ENCODE data around the gene SF3A1.
"Not testable (repeated sequence)": the region's sequence is repeated elsewhere in the genome, so short reads cannot be mapped to it uniquely, and the experiment has no call there.

Gene SF3A1

GRCh38 chr22:30356449-30357235 lies at the start of gene SF3A1, which contains the start of gene CCDC157:
Gene SF3A1 (minus strand): TSS chr22:30356894. CDS start chr22:30356792, 102 bp downstream.
Gene CCDC157 (plus strand): TSS chr22:30357007. CDS start chr22:30366001, 8,994 bp downstream.
- DNase-seq = peak; percentile 82 to 91

- DNase-seq = no peak
Observed at GRCh38 chr22:30406400-30406799, 49.7 kb upstream of the SF3A1 start.

GRCh38 chr22:30405731-30406130 lies 49.0 kb upstream of the SF3A1 start:
- no peak for DNase-seq

GRCh38 chr22:30404307-30404706 lies 47.6 kb upstream of the SF3A1 start:
- no peak for DNase-seq

GRCh38 chr22:30402766-30403104 lies 46.0 kb upstream of the SF3A1 start:
- not testable (repeated sequence) for DNase-seq

- peak; percentile 31 to 48 for DNase-seq
Observed at GRCh38 chr22:30402028-30402765, 45.5 kb upstream of the SF3A1 start.

GRCh38 chr22:30401024-30401423 lies 44.3 kb upstream of the SF3A1 start:
- not testable (repeated sequence) for DNase-seq

GRCh38 chr22:30400159-30400558 lies 43.5 kb upstream of the SF3A1 start:
- no peak for DNase-seq

- no peak for DNase-seq
Observed at GRCh38 chr22:30399718-30400117, 43.0 kb upstream of the SF3A1 start.

- DNase-seq = no peak
Observed at GRCh38 chr22:30398685-30399680, 42.3 kb upstream of the SF3A1 start.

GRCh38 chr22:30397656-30398635 lies 41.3 kb upstream of the SF3A1 start:
- DNase-seq = no peak

- DNase-seq = peak in 1 of 2 donors; percentile 31
Observed at GRCh38 chr22:30396871-30397655, 40.4 kb upstream of the SF3A1 start, which contains the start of gene SEC14L2. Gene SEC14L2 (plus strand): TSS chr22:30397018. CDS start chr22:30397117, 99 bp downstream.

GRCh38 chr22:30393885-30394284 lies 37.2 kb upstream of the SF3A1 start:
- DNase-seq = no peak

GRCh38 chr22:30393322-30393680 lies 36.6 kb upstream of the SF3A1 start:
- no peak for DNase-seq

- no peak for DNase-seq
Observed at GRCh38 chr22:30392661-30393321, 36.1 kb upstream of the SF3A1 start.

GRCh38 chr22:30390974-30391691 lies 34.4 kb upstream of the SF3A1 start:
- peak; percentile 66 to 87 for DNase-seq

- DNase-seq = peak; percentile 60 to 90
Observed at GRCh38 chr22:30386960-30387827, 30.5 kb upstream of the SF3A1 start, which contains the start of gene RNF215. Gene RNF215 (minus strand): TSS chr22:30387411. CDS start chr22:30387313, 98 bp downstream.

GRCh38 chr22:30386608-30386959 lies 29.9 kb upstream of the SF3A1 start:
- no peak for DNase-seq

Data from inflammatory macrophage treated with lipopolysaccharide for 1 hour (primary cell).